Tibial nerve (tissue), 4 donors: Measurements from ENCODE around the gene HRAS. TPM values are rescaled to one million over a fixed set of nuclear protein-coding genes. Genes with fewer than 3 reads are reported as not detected.

Experiments used
- DNase-seq, 2 donors: peaks; one replicate each; pipeline ENCODE4 v3.0.0-alpha.2; 2019; ENCODE audit warnings: low spot score in 2 of 2
- H3K27ac ChIP-seq, 4 donors: fragments of 200-600 bp; sonication (generic) in 3 of 4; one replicate each; pipeline ENCODE4 v1.5.1; 2017 to 2019; ENCODE audit warnings: mild to moderate bottlenecking in 1 of 4
- H3K27me3 ChIP-seq, 2 donors: fragments of 200-600 bp; sonication (generic) in 1 of 2; one replicate each; pipeline versions ENCODE4 v1.5.1 to v1.6.0; 2017 to 2019
- H3K36me3 ChIP-seq, 3 donors: fragments of 200-600 bp; sonication (generic); one replicate each; pipeline ENCODE4 v1.5.1; 2018 to 2019
- H3K4me1 ChIP-seq, 4 donors: fragments of 200-600 bp; sonication (generic) in 3 of 4; one replicate each; pipeline ENCODE4 v1.5.1; 2017 to 2019
- H3K4me3 ChIP-seq, 4 donors: fragments of 200-600 bp; sonication (generic) in 3 of 4; one replicate each; pipeline ENCODE4 v1.5.1; 2017 to 2019; ENCODE audit warnings: mild to moderate bottlenecking in 1 of 4, moderate library complexity in 1 of 4
- H3K9me3 ChIP-seq, 4 donors: fragments of 200-600 bp; sonication (generic) in 3 of 4; one replicate each; pipeline ENCODE4 v1.5.1; 2017 to 2019
- EP300 ChIP-seq, 2 donors: sonication (generic); formaldehyde crosslinking; IDR thresholded peaks; one replicate each; pipeline ENCODE4 v1.6.1; 2017; ENCODE audit warnings: antibody characterized with exemption in 2 of 2, mild to moderate bottlenecking in 1 of 2
- POLR2A ChIP-seq, 2 donors: fragments of 450-650 bp; IDR thresholded peaks; one replicate each; pipeline ENCODE4 v1.6.1; 2017; ENCODE audit warnings: antibody characterized with exemption in 2 of 2, mild to moderate bottlenecking in 2 of 2, moderate library complexity in 2 of 2
- WGBS, 2 donors: methylation state at CpG; one replicate each; pipeline ENCODE4 v1.1.5; 2018; 5-methylcytosine and 5-hydroxymethylcytosine counted together
- total RNA-seq, 4 donors: library from RNA; depleted of rRNA; stranded (reverse); fragments of >200 nt; gene quantifications; one replicate each; pipeline ENCODE4 v1.1.0, GENCODE V29; 2016
- TF ChIP-seq, protein P1 (sequence below), 5 experiments: fragments of 200-600 bp in 3 of 5; fragments of 450-650 bp in 2 of 5; sonication (generic) in 3 of 5; IDR thresholded peaks; one replicate each; pipeline ENCODE4 v1.5.1; 2016 to 2019; ENCODE audit warnings: antibody characterized with exemption in 5 of 5, mild to moderate bottlenecking in 3 of 5, moderate library complexity in 2 of 5

HRAS gene
- total RNA-seq, 4 donors from 2014 or later = 64.3 to 71.1 (median 68.1) TPM

DNA sequence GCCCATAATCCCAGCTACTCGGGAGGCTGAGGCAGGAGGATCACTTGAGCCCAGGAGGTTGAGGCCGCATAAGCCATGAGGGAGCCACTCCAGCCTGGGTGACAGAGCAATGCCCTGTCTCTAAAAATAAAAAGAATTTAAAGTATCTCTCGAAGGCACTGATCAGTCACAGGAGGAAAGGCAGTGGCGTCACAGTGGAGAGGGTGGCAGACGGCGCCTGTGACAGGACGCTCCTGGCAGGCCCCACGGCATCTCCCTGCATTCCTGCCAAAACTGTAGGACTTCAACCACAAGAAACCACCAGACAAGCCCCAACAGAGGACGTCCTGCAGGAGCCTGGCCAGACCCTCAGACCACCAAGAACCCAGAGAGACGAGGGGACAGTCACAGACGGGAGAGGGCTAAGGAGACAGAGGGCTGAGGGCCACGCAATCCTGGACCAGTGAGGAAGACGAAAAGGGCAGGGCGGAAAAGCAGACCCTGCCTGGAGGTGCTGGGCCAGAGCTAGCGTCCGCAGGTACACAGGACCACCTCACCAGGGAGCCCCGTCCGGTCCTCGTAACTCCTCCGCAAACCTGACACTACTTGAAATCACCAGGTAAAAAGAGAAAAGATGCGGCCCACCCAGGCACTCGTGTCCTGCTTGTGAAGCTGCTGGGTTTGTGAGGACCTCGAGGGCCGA is 34.2 kb downstream of the HRAS start:
- no peaks in the 10 kb centered on the region for H3K27me3 ChIP-seq
- H3K4me1 ChIP-seq = peaks cover 0 to 46% (median 39%) of the 10 kb centered on the region in 4 donors
- H3K27ac ChIP-seq = no peak overlapping the region
- no peak overlapping the region for H3K4me3 ChIP-seq
- no peak for DNase-seq
- TF ChIP-seq, protein P1, sequence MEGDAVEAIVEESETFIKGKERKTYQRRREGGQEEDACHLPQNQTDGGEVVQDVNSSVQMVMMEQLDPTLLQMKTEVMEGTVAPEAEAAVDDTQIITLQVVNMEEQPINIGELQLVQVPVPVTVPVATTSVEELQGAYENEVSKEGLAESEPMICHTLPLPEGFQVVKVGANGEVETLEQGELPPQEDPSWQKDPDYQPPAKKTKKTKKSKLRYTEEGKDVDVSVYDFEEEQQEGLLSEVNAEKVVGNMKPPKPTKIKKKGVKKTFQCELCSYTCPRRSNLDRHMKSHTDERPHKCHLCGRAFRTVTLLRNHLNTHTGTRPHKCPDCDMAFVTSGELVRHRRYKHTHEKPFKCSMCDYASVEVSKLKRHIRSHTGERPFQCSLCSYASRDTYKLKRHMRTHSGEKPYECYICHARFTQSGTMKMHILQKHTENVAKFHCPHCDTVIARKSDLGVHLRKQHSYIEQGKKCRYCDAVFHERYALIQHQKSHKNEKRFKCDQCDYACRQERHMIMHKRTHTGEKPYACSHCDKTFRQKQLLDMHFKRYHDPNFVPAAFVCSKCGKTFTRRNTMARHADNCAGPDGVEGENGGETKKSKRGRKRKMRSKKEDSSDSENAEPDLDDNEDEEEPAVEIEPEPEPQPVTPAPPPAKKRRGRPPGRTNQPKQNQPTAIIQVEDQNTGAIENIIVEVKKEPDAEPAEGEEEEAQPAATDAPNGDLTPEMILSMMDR (IDR thresholded peaks at IDR 0.05) = no peak
- TF ChIP-seq EP300 (IDR thresholded peaks at IDR 0.05) (no peak), POLR2A (IDR thresholded peaks at IDR 0.05) (no peak)
- H3K36me3 ChIP-seq = peaks cover 8 to 63% (median 32%) of the 10 kb centered on the region in 3 donors
- H3K9me3 ChIP-seq = no peaks in the 10 kb centered on the region
- WGBS, 2 donors = 89 to 92% methylated on average over 20 to 24 of the region's 24 CpGs

GRCh38 chr11:499201-500076 is 35.9 kb downstream of the HRAS start:
- no peak overlapping the region for H3K27ac ChIP-seq
- no peak for DNase-seq
- 90% methylated on average over 17 to 19 of the region's 24 CpGs for WGBS, 2 donors
- TF ChIP-seq POLR2A (IDR thresholded peaks at IDR 0.05) (no peak), EP300 (IDR thresholded peaks at IDR 0.05) (no peak)
- TF ChIP-seq, protein P1 (IDR thresholded peaks at IDR 0.05) = no peak
- no peaks in the 10 kb centered on the region for H3K27me3 ChIP-seq
- H3K4me3 ChIP-seq = no peak overlapping the region
- no peaks in the 10 kb centered on the region for H3K9me3 ChIP-seq
- H3K36me3 ChIP-seq = peaks cover 8 to 80% (median 32%) of the 10 kb centered on the region in 3 donors
- H3K4me1 ChIP-seq = peaks cover 0 to 30% (median 22%) of the 10 kb centered on the region in 4 donors

GRCh38 chr11:498297-499181 is 36.8 kb downstream of the HRAS start:
- peaks cover 8 to 89% (median 39%) of the 10 kb centered on the region in 3 donors for H3K36me3 ChIP-seq
- TF ChIP-seq, protein P1 (IDR thresholded peaks at IDR 0.05) = no peak
- TF ChIP-seq EP300 (IDR thresholded peaks at IDR 0.05) = no peak
- TF ChIP-seq POLR2A (IDR thresholded peaks at IDR 0.05) = no peak
- 92 to 98% methylated on average over 26 to 28 of the region's 39 CpGs for WGBS, 2 donors
- DNase-seq = no peak
- H3K27me3 ChIP-seq = no peaks in the 10 kb centered on the region
- no peak overlapping the region for H3K27ac ChIP-seq
- peaks cover 0 to 21% (median 14%) of the 10 kb centered on the region in 4 donors for H3K4me1 ChIP-seq
- H3K9me3 ChIP-seq = no peaks in the 10 kb centered on the region
- no peak overlapping the region for H3K4me3 ChIP-seq

- Histone ChIP-seq H3K27ac (no peak overlapping the region), H3K36me3 (peaks cover 8 to 97% (median 41%) of the 10 kb centered on the region in 3 donors), H3K4me3 (no peak overlapping the region), H3K27me3 (no peaks in the 10 kb centered on the region), H3K9me3 (no peaks in the 10 kb centered on the region), H3K4me1 (peaks cover 0 to 13% (median 6%) of the 10 kb centered on the region in 4 donors)
- TF ChIP-seq, protein P1 (IDR thresholded peaks at IDR 0.05) = no peak
- TF ChIP-seq EP300 (IDR thresholded peaks at IDR 0.05) = no peak
- TF ChIP-seq POLR2A (IDR thresholded peaks at IDR 0.05) = no peak
- WGBS, 2 donors = 97% methylated on average over 31 of the region's 31 CpGs
- no peak for DNase-seq
Measured at GRCh38 chr11:497565-498296, 37.6 kb downstream of the HRAS start.
